ENCODE measurements around the gene ACO2.
A peak's percentile ranks its signal among the peaks of the same experiment; 100 is the strongest.
"Not testable (repeated sequence)": the region's sequence is repeated elsewhere in the genome, so short reads cannot be mapped to it uniquely, and the experiment has no call there.

ACO2 gene

GRCh38 chr22:41544671-41545476 is 76.0 kb downstream of the ACO2 start:
- Histone ChIP-seq H3K9ac (no peak overlapping the region; the same call in 1 of the 2 replicates), H3K4me1 (peaks cover 41% of the 10 kb centered on the region), H3K4me2 (peak overlapping the region; percentile 91), H4K20me1 (peaks cover 38% of the 10 kb centered on the region), H3K27me3 (no peaks in the 10 kb centered on the region), H3K27ac (no peak overlapping the region), H3K36me3 (peaks cover 17% of the 10 kb centered on the region), H3K4me3 (peak overlapping the region; percentile 92), H3K9me3 (no peaks in the 10 kb centered on the region)
- no peak for TF ChIP-seq Cebpa-rat (IDR thresholded peaks at IDR 0.05)

- peaks cover 6% of the 10 kb centered on the region; the same call in 1 of the 2 replicates for H3K4me1 ChIP-seq
- no peaks in the 10 kb centered on the region for H3K36me3 ChIP-seq
- no peaks in the 10 kb centered on the region for H4K20me1 ChIP-seq
- no peaks in the 10 kb centered on the region for H3K9me3 ChIP-seq
- H3K27ac ChIP-seq: no peak overlapping the region
- H3K4me2 ChIP-seq: no peak overlapping the region
- TF ChIP-seq Cebpa-rat (IDR thresholded peaks at IDR 0.05): no peak
- no peak overlapping the region for H3K9ac ChIP-seq
- H3K4me3 ChIP-seq: no peak overlapping the region
- H3K27me3 ChIP-seq: no peaks in the 10 kb centered on the region
These were observed 79.9 kb downstream of the ACO2 start for GRCh38 chr22:41548830-41549211.

- Histone ChIP-seq H3K4me2 (no peak overlapping the region), H3K9me3 (no peaks in the 10 kb centered on the region), H4K20me1 (no peaks in the 10 kb centered on the region), H3K27ac (no peak overlapping the region), H3K36me3 (no peaks in the 10 kb centered on the region), H3K27me3 (no peaks in the 10 kb centered on the region), H3K9ac (no peak overlapping the region), H3K4me1 (peaks cover 2% of the 10 kb centered on the region; the same call in 1 of the 2 replicates), H3K4me3 (no peak overlapping the region)
- no peak for TF ChIP-seq Cebpa-rat (IDR thresholded peaks at IDR 0.05)
These were observed 82.1 kb downstream of the ACO2 start for GRCh38 chr22:41550952-41551491.

GRCh38 chr22:41551877-41552582 is 83.1 kb downstream of the ACO2 start:
- Histone ChIP-seq H4K20me1 (no peaks in the 10 kb centered on the region), H3K4me2 (no peak overlapping the region), H3K4me1 (peaks cover 12% of the 10 kb centered on the region), H3K4me3 (no peak overlapping the region), H3K27ac (no peak overlapping the region), H3K27me3 (no peaks in the 10 kb centered on the region), H3K9me3 (no peaks in the 10 kb centered on the region), H3K36me3 (no peaks in the 10 kb centered on the region), H3K9ac (no peak overlapping the region)
- TF ChIP-seq Cebpa-rat (IDR thresholded peaks at IDR 0.05): no peak

- no peaks in the 10 kb centered on the region for H3K9me3 ChIP-seq
- peaks cover 24% of the 10 kb centered on the region for H3K4me1 ChIP-seq
- H4K20me1 ChIP-seq: no peaks in the 10 kb centered on the region
- H3K27me3 ChIP-seq: no peaks in the 10 kb centered on the region
- H3K4me3 ChIP-seq: no peak overlapping the region
- H3K27ac ChIP-seq: no peak overlapping the region
- no peaks in the 10 kb centered on the region for H3K36me3 ChIP-seq
- no peak overlapping the region for H3K9ac ChIP-seq
- no peak for TF ChIP-seq Cebpa-rat (IDR thresholded peaks at IDR 0.05)
- no peak overlapping the region for H3K4me2 ChIP-seq
These were observed 86.5 kb downstream of the ACO2 start for GRCh38 chr22:41555325-41555982.

- Histone ChIP-seq H3K4me3 (no peak overlapping the region), H4K20me1 (no peaks in the 10 kb centered on the region), H3K27ac (peak overlapping the region; percentile 71; the same call in 1 of the 2 replicates), H3K4me2 (peak overlapping the region; percentile 83), H3K4me1 (peaks cover 24% of the 10 kb centered on the region), H3K36me3 (no peaks in the 10 kb centered on the region), H3K27me3 (peaks cover 11% of the 10 kb centered on the region), H3K9ac (peak overlapping the region; percentile 68; the same call in 1 of the 2 replicates), H3K9me3 (no peaks in the 10 kb centered on the region)
- no peak for TF ChIP-seq Cebpa-rat (IDR thresholded peaks at IDR 0.05)
These were observed 87.6 kb downstream of the ACO2 start for GRCh38 chr22:41556561-41556960.

GRCh38 chr22:41557401-41558240 is 88.7 kb downstream of the ACO2 start:
- Histone ChIP-seq H3K27me3 (peaks cover 16% of the 10 kb centered on the region), H4K20me1 (no peaks in the 10 kb centered on the region), H3K4me3 (no peak overlapping the region; the same call in 1 of the 2 replicates), H3K4me1 (peaks cover 34% of the 10 kb centered on the region), H3K36me3 (no peaks in the 10 kb centered on the region), H3K4me2 (peak overlapping the region; percentile 83), H3K9me3 (no peaks in the 10 kb centered on the region), H3K9ac (peak overlapping the region; percentile 55; the same call in 1 of the 2 replicates), H3K27ac (peak overlapping the region; percentile 60; the same call in 1 of the 2 replicates)
- no peak for TF ChIP-seq Cebpa-rat (IDR thresholded peaks at IDR 0.05)

- H4K20me1 ChIP-seq, H3K9me3 ChIP-seq, H3K9ac ChIP-seq, H3K36me3 ChIP-seq, H3K4me3 ChIP-seq: not testable (repeated sequence)
- H3K4me1 ChIP-seq: peaks cover 40% of the 10 kb centered on the region
- peaks cover 16% of the 10 kb centered on the region for H3K27me3 ChIP-seq
- 0 out of 2 replicates have a peak overlapping the region, but pooled peaks have one; percentile 60 for H3K27ac ChIP-seq
- H3K4me2 ChIP-seq: peak overlapping the region; percentile 83
These were observed 89.3 kb downstream of the ACO2 start for GRCh38 chr22:41558241-41558630.

- Histone ChIP-seq H3K4me3 (no peak overlapping the region), H3K9ac (no peak overlapping the region), H3K4me1 (peaks cover 43% of the 10 kb centered on the region), H3K27me3 (peaks cover 16% of the 10 kb centered on the region), H3K4me2 (no peak overlapping the region), H4K20me1 (no peaks in the 10 kb centered on the region), H3K36me3 (no peaks in the 10 kb centered on the region), H3K9me3 (no peaks in the 10 kb centered on the region), H3K27ac (no peak overlapping the region)
- TF ChIP-seq Cebpa-rat (IDR thresholded peaks at IDR 0.05): no peak
These were observed 91.2 kb downstream of the ACO2 start for GRCh38 chr22:41560095-41560471.

All from BLaER1 (cell line).